HG02938 (cell line): ENCODE data around the gene EID2B.

Experiments
- ATAC-seq: cut with Tn5 transposase; IDR thresholded peaks from one replicate; pipeline ENCODE4 v1.9.1; 2021; ENCODE audit warnings: mild to moderate bottlenecking, moderate library complexity; ENCODE audit not compliant: unreplicated experiment

EID2B gene

DNA sequence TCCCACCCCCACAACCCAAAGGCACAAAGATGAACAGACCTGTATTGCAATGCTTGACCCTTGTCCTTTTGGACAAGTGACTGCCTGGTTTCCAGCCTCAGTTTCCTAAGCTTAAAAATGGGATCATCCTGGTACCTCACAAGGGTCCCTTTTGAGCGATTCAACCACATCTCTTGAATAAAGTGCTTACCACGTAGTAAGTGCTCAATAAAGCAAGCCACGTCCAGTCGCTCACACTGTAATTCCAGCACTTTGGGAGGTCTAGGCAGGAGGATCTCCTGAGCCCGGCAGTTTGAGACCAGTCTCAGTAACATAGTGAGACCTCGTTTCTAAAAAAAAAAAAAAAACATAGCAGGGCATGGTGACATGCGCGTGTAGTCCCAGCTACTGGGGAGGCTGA lies 32.7 kb downstream of the EID2B start:
- no peak for ATAC-seq

- ATAC-seq: no peak
These were observed 33.6 kb downstream of the EID2B start, which contains the start of gene DLL3 for GRCh38 chr19:39498798-39499642. DLL3 (plus strand) TSS chr19:39498947; CDS start chr19:39498975, 28 bp downstream.

DNA sequence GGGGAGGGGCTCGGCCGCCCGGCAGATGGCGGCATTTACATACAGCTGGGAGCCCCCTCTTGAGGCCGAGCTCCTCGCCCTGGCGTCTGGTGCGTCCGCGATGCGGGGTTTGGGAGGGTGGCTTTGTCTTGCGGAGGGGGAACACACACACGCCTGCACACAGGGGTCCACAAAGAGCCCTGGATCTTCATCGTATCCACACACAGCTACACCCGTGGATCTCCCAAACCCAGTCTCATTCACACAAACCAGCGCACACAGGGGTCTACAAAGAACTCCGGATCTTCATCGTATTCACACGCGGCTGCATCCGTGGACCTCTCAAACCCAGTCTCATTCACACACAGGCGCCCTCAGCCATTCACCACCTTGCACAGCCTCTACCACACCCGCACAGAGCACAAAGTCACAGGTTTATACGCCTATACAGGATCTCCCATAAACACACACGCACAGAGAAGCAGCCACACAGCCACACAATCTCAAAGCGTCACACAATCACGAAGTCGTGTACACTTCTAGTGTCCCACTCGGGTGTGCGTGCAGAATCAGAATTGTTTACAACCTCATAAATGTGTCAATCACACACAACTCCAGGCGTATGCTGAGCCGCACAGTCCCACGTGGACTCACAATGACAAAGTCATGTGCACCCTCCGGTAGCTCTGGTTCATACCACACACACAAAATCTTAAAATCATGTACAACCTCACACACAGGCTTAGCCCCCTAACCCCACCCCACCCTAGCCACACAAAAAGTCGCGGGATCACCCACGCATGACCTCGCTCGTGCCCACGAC lies 34.5 kb downstream of the EID2B start:
- ATAC-seq: no peak

DNA sequence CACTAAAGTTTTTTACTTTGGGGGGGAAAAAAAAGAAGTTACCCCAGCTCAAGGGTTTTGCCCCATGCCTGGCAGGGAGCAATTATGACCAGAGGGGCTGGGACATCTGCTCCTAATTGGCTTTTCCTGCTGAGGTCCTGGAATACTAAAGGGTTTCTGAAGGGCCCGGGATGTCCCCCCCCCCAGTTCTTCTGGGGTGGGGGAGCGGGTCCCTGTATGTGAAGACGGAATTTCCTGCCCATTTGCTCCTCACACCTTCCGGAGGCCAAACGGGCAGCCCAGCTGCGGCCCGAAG lies 35.0 kb downstream of the EID2B start:
- no peak for ATAC-seq

DNA sequence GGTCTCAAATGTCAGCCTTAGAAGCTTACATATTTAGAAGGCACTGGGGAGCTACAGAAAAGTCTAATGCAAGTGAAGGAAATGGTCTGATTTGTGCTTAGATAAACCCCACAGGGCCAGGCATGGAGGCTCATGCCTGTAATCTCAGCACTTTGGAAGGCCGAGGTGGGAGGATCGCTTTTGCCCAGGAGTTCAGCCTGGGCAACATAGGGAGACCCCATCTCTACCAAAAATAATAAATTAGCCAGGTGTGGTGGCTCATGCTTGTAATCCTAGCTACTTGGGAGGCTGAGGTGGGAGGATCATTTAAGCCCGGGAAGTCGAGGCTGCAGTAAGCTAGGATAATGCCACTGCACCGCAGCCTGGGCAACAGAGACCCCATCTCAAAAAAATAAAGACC lies 36.6 kb downstream of the EID2B start:
- no peak for ATAC-seq

DNA sequence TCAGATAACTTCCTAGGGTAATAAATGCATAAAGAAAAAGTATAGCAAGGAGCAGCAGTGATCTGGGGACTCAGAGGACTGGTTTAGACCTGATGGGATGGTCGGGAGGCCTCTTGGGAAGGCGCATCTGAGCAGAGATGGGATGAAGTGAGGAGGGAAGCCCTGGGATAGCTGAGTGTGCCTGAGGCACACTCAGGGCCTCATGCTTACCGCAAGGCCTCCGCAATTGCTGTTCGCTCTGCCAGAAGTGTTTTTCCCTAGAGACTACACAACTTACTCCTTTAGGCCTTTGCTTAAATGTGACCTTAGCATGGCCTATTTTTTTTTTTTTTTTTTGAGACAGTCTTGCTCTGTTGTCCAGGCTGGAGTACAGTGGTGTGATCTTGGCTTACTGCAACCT lies 38.0 kb downstream of the EID2B start:
- no peak for ATAC-seq

- ATAC-seq: no peak
These were observed 39.9 kb downstream of the EID2B start for GRCh38 chr19:39492788-39493187.

GRCh38 chr19:39492225-39492624 lies 40.4 kb downstream of the EID2B start:
- no peak for ATAC-seq

DNA sequence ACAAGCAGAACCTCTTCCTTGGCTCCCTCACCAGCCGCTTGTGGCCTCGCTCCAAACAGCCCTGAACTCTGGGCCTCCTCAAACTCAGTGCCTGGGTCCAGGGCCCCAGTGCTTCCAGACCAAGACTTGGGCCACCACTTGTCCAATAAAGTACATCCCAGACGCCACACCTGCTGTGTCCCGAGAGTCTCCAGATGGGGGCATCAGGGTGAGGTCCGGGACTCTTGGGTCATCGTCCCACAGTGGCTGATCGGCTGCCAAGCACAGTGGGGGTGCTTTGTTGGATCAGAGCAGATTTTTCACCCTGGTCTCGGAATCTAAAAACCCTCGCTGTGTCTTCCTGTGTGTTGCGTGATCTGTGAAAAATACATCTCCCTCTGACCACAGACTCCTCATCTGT lies 42.9 kb downstream of the EID2B start:
- ATAC-seq: no peak

- ATAC-seq: no peak
These were observed 49.5 kb downstream of the EID2B start for GRCh38 chr19:39483141-39483540.

GRCh38 chr19:39481676-39482075 lies 51.0 kb downstream of the EID2B start:
- ATAC-seq: no peak

DNA sequence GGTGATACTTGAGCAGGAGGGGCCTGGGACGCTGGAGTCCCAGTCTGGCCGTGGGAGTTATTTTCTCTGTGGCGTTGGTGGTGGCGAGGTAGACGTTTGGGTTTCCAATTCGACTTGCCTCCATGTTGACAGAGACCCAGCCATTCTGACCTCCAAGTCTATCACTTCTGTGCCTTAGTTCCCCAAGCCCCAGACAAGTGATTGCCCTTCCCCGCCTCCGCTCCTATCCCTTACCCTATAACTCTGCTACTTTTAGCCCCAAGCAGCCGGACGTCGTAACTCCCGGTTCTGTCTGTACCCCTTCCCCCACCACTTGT lies 51.5 kb downstream of the EID2B start:
- no peak for ATAC-seq
